ENCODE data around the gene OGFR.

Gene OGFR

GRCh38 chr20:62804627-62805154, at the start of gene OGFR:
TSS of gene OGFR (plus strand) at chr20:62804835. CDS start at chr20:62804860, 25 bp downstream.
- DNase-seq (ENCODE audit: low read depth), result no peak

GRCh38 chr20:62754991-62755356, 49.7 kb upstream of the OGFR start:
- DNase-seq (ENCODE audit: low read depth), result no peak
- no peak overlapping the region for H3K4me3 ChIP-seq (ENCODE audit: low read depth, low read length)

More at GRCh38 chr20:62804627-62805154, at the start of gene OGFR:
- peak within 1 kb of the TSS; percentile 76 for H3K4me3 ChIP-seq (ENCODE audit: low read depth, low read length)

GRCh38 chr20:62755817-62756724, 48.6 kb upstream of the OGFR start:
- no peak overlapping the region for H3K4me3 ChIP-seq (ENCODE audit: low read depth, low read length)
- no peak for DNase-seq (ENCODE audit: low read depth)

GRCh38 chr20:62758226-62758912, 46.3 kb upstream of the OGFR start:
- H3K4me3 ChIP-seq (ENCODE audit: low read depth, low read length), result no peak overlapping the region
- DNase-seq (ENCODE audit: low read depth), result no peak

GRCh38 chr20:62759981-62760431, 44.6 kb upstream of the OGFR start:
- no peak for DNase-seq (ENCODE audit: low read depth)
- no peak overlapping the region for H3K4me3 ChIP-seq (ENCODE audit: low read depth, low read length)

- no peak overlapping the region for H3K4me3 ChIP-seq (ENCODE audit: low read depth, low read length)
- no peak for DNase-seq (ENCODE audit: low read depth)
These were observed 44.2 kb upstream of the OGFR start for GRCh38 chr20:62760471-62760855.

GRCh38 chr20:62760856-62761758, 43.5 kb upstream of the OGFR start:
- no peak for DNase-seq (ENCODE audit: low read depth)
- H3K4me3 ChIP-seq (ENCODE audit: low read depth, low read length), result no peak overlapping the region

- DNase-seq (ENCODE audit: low read depth), result no peak
- H3K4me3 ChIP-seq (ENCODE audit: low read depth, low read length), result no peak overlapping the region
These were observed 42.9 kb upstream of the OGFR start for GRCh38 chr20:62761759-62762131.

GRCh38 chr20:62762376-62762775, 42.3 kb upstream of the OGFR start:
- no peak overlapping the region for H3K4me3 ChIP-seq (ENCODE audit: low read depth, low read length)
- no peak for DNase-seq (ENCODE audit: low read depth)

- no peak overlapping the region for H3K4me3 ChIP-seq (ENCODE audit: low read depth, low read length)
- DNase-seq (ENCODE audit: low read depth), result no peak
These were observed 41.8 kb upstream of the OGFR start for GRCh38 chr20:62762801-62763368.

- no peak for DNase-seq (ENCODE audit: low read depth)
- H3K4me3 ChIP-seq (ENCODE audit: low read depth, low read length), result no peak overlapping the region
These were observed 41.2 kb upstream of the OGFR start for GRCh38 chr20:62763404-62763803.

- no peak overlapping the region for H3K4me3 ChIP-seq (ENCODE audit: low read depth, low read length)
- DNase-seq (ENCODE audit: low read depth), result no peak
These were observed 40.3 kb upstream of the OGFR start for GRCh38 chr20:62764156-62764935.

- DNase-seq (ENCODE audit: low read depth), result no peak
- H3K4me3 ChIP-seq (ENCODE audit: low read depth, low read length), result no peak overlapping the region
These were observed 39.6 kb upstream of the OGFR start for GRCh38 chr20:62765021-62765420.

- no peak for DNase-seq (ENCODE audit: low read depth)
- no peak overlapping the region for H3K4me3 ChIP-seq (ENCODE audit: low read depth, low read length)
These were observed 39.1 kb upstream of the OGFR start for GRCh38 chr20:62765432-62766070.

- no peak for DNase-seq (ENCODE audit: low read depth)
- no peak overlapping the region for H3K4me3 ChIP-seq (ENCODE audit: low read depth, low read length)
These were observed 38.6 kb upstream of the OGFR start for GRCh38 chr20:62766071-62766450.

GRCh38 chr20:62766716-62767115, 37.9 kb upstream of the OGFR start:
- no peak for DNase-seq (ENCODE audit: low read depth)
- no peak overlapping the region for H3K4me3 ChIP-seq (ENCODE audit: low read depth, low read length)

GRCh38 chr20:62768234-62768546, 36.4 kb upstream of the OGFR start:
- DNase-seq (ENCODE audit: low read depth), result no peak
- no peak overlapping the region for H3K4me3 ChIP-seq (ENCODE audit: low read depth, low read length)

GRCh38 chr20:62768551-62769287, 35.9 kb upstream of the OGFR start:
- DNase-seq (ENCODE audit: low read depth), result no peak
- H3K4me3 ChIP-seq (ENCODE audit: low read depth, low read length), result no peak overlapping the region

Data from skeletal muscle cell (primary cell).